Measurements from ENCODE around the gene ACP1.

ACP1 gene

DNA sequence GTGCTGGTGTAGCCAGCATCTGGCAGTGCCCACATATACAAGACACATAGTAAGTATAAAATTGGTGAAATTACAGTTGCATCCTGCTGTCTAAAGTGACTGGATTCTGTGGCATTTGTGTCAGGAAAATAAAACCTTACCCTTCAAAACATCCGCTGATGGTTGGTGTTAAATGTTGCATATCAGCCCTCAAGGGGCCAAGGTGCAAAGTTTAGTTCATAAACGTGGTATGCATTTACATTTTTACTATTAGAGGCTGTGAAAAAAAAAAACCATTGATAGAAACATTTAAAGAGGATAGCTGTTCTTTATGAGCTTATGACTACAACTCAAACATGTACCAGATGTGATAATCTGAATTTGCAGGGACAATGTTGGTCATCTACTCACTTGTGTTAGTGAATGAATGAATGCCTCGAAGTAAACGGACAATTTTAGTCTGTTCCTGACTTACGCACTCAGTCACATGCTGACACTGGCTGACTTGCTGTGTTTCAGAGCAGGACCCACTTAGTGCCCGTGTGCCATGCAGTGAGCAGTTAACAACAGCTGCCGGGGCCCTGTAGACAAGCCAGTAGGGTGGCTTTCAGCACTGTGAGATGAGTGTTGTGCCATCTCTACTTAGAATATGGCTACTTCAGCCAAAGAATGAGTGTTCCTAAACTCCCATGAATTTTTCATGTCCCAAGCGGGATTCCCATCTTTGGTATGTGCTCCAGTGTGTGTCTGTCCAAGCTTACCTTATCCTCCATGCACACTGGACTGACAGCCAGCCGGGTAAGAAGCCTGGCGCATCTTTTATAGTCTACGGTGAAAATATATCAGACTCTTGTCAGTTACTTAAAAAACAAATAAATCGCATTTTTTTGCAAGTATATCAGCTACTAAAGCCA lies 17.9 kb downstream of the ACP1 start:
- peaks cover 44% of the 10 kb centered on the region for H3K36me3 ChIP-seq
- no peak overlapping the region for H3K4me3 ChIP-seq (ENCODE audit: low read depth, low read length)
- H3K27me3 ChIP-seq (ENCODE audit: insufficient read depth, low read depth, severe bottlenecking): peaks cover 21% of the 10 kb centered on the region
- H3K27ac ChIP-seq: no peak overlapping the region
- no peak for DNase-seq
- TF ChIP-seq, protein P1, sequence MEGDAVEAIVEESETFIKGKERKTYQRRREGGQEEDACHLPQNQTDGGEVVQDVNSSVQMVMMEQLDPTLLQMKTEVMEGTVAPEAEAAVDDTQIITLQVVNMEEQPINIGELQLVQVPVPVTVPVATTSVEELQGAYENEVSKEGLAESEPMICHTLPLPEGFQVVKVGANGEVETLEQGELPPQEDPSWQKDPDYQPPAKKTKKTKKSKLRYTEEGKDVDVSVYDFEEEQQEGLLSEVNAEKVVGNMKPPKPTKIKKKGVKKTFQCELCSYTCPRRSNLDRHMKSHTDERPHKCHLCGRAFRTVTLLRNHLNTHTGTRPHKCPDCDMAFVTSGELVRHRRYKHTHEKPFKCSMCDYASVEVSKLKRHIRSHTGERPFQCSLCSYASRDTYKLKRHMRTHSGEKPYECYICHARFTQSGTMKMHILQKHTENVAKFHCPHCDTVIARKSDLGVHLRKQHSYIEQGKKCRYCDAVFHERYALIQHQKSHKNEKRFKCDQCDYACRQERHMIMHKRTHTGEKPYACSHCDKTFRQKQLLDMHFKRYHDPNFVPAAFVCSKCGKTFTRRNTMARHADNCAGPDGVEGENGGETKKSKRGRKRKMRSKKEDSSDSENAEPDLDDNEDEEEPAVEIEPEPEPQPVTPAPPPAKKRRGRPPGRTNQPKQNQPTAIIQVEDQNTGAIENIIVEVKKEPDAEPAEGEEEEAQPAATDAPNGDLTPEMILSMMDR (IDR thresholded peaks at IDR 0.05; ENCODE audit: low read depth, low read length): no peak
- H3K9me3 ChIP-seq (ENCODE audit: severe bottlenecking): no peaks in the 10 kb centered on the region

GRCh38 chr2:283996-284794 lies 19.4 kb downstream of the ACP1 start:
- peaks cover 31% of the 10 kb centered on the region for H3K27me3 ChIP-seq (ENCODE audit: insufficient read depth, low read depth, severe bottlenecking)
- TF ChIP-seq, protein P1 (IDR thresholded peaks at IDR 0.05; ENCODE audit: low read depth, low read length): no peak
- no peak overlapping the region for H3K4me3 ChIP-seq (ENCODE audit: low read depth, low read length)
- no peaks in the 10 kb centered on the region for H3K9me3 ChIP-seq (ENCODE audit: severe bottlenecking)
- H3K36me3 ChIP-seq: peaks cover 28% of the 10 kb centered on the region
- DNase-seq: no peak
- H3K27ac ChIP-seq: no peak overlapping the region

- H3K9me3 ChIP-seq (ENCODE audit: severe bottlenecking): no peaks in the 10 kb centered on the region
- H3K27me3 ChIP-seq (ENCODE audit: insufficient read depth, low read depth, severe bottlenecking): peaks cover 39% of the 10 kb centered on the region
- TF ChIP-seq, protein P1 (IDR thresholded peaks at IDR 0.05; ENCODE audit: low read depth, low read length): no peak
- H3K27ac ChIP-seq: no peak overlapping the region
- H3K4me3 ChIP-seq (ENCODE audit: low read depth, low read length): no peak overlapping the region
- H3K36me3 ChIP-seq: peaks cover 23% of the 10 kb centered on the region
- DNase-seq: no peak
Measured at GRCh38 chr2:284896-285492, 20.2 kb downstream of the ACP1 start.

DNA sequence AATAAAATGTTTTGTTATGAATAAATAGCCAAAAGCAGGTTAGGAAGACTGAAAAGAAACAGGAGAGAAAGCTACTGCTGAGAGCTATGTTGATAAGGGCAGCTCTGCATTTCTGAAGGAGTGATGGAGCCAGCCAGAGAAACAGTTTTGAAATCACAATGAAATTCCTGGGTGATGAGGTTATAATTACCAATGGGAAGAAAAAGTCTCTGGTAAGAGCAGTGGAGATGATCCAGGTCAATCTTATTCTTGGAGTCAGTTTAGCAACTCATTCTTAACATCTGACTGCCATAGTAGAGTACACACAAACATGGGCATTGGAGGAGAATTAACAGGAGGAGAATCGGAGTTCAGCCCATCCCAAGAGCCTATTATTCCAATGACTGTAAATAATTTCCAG lies 20.8 kb downstream of the ACP1 start:
- TF ChIP-seq, protein P1 (IDR thresholded peaks at IDR 0.05; ENCODE audit: low read depth, low read length): no peak
- Histone ChIP-seq H3K36me3 (peaks cover 18% of the 10 kb centered on the region), H3K9me3 (ENCODE audit: severe bottlenecking) (no peaks in the 10 kb centered on the region), H3K27me3 (ENCODE audit: insufficient read depth, low read depth, severe bottlenecking) (peaks cover 44% of the 10 kb centered on the region), H3K4me3 (ENCODE audit: low read depth, low read length) (no peak overlapping the region), H3K27ac (no peak overlapping the region)
- no peak for DNase-seq

- Histone ChIP-seq H3K27me3 (ENCODE audit: insufficient read depth, low read depth, severe bottlenecking) (peaks cover 49% of the 10 kb centered on the region), H3K36me3 (peaks cover 13% of the 10 kb centered on the region), H3K4me3 (ENCODE audit: low read depth, low read length) (no peak overlapping the region), H3K27ac (no peak overlapping the region), H3K9me3 (ENCODE audit: severe bottlenecking) (no peaks in the 10 kb centered on the region)
- TF ChIP-seq, protein P1 (IDR thresholded peaks at IDR 0.05; ENCODE audit: low read depth, low read length): no peak
- no peak for DNase-seq
Measured at GRCh38 chr2:286035-286434, 21.3 kb downstream of the ACP1 start.
